ENCODE data around the gene RNF145. TPM values are rescaled to one million over a fixed set of nuclear protein-coding genes. Genes with fewer than 3 reads are reported as not detected.
"Not testable (repeated sequence)": the region's sequence is repeated elsewhere in the genome, so short reads cannot be mapped to it uniquely, and the experiment has no call there.

Gene RNF145
- 59.0 and 60.9 TPM in 2 replicates for total RNA-seq (2014; rRNA removed; shearing (Covaris generic))

GRCh38 chr5:159209438-159210209, at the start of gene RNF145:
RNF145 (minus strand) TSS chr5:159209553; CDS start chr5:159203617, 5,936 bp downstream.
- Histone ChIP-seq H3K36me3 (no peaks in the 10 kb centered on the region), H3K4me1 (peaks cover 19% of the 10 kb centered on the region), H3K9me3 (replicated peaks) (no peaks in the 10 kb centered on the region), H3K27me3 (no peaks in the 10 kb centered on the region), H3K27ac (peak within 1 kb of the TSS; percentile 71), H3K4me3 (peak within 1 kb of the TSS; percentile 85)
- DNase-seq, result peak; percentile 74 to 84

GRCh38 chr5:159258361-159258760, 49.0 kb upstream of the RNF145 start:
- Histone ChIP-seq H3K4me1 (no peaks in the 10 kb centered on the region), H3K27me3 (no peaks in the 10 kb centered on the region), H3K4me3 (no peak overlapping the region), H3K9me3 (replicated peaks) (no peaks in the 10 kb centered on the region), H3K27ac (no peak overlapping the region), H3K36me3 (no peaks in the 10 kb centered on the region)
- DNase-seq, result no peak

GRCh38 chr5:159257629-159258283, 48.4 kb upstream of the RNF145 start:
- Histone ChIP-seq H3K4me3 (no peak overlapping the region), H3K9me3 (replicated peaks) (no peaks in the 10 kb centered on the region), H3K27ac (no peak overlapping the region), H3K4me1 (no peaks in the 10 kb centered on the region), H3K36me3 (no peaks in the 10 kb centered on the region), H3K27me3 (no peaks in the 10 kb centered on the region)
- DNase-seq, result no peak

- no peaks in the 10 kb centered on the region for H3K4me1 ChIP-seq
- H3K36me3 ChIP-seq, result no peaks in the 10 kb centered on the region
- DNase-seq, result no peak
- H3K4me3 ChIP-seq, result no peak overlapping the region
- H3K27ac ChIP-seq, result no peak overlapping the region
- H3K9me3 ChIP-seq (replicated peaks), result no peaks in the 10 kb centered on the region
- H3K27me3 ChIP-seq, result no peaks in the 10 kb centered on the region
Measured at GRCh38 chr5:159257007-159257406, 47.7 kb upstream of the RNF145 start.

- Histone ChIP-seq H3K27ac (no peak overlapping the region), H3K36me3 (no peaks in the 10 kb centered on the region), H3K4me1 (no peaks in the 10 kb centered on the region), H3K4me3 (no peak overlapping the region), H3K27me3 (no peaks in the 10 kb centered on the region), H3K9me3 (replicated peaks) (no peaks in the 10 kb centered on the region)
- DNase-seq, result no peak
Measured at GRCh38 chr5:159252195-159252594, 42.8 kb upstream of the RNF145 start.

GRCh38 chr5:159249158-159249557, 39.8 kb upstream of the RNF145 start:
- Histone ChIP-seq H3K27ac (no peak overlapping the region), H3K27me3 (no peaks in the 10 kb centered on the region), H3K4me3 (no peak overlapping the region), H3K4me1 (no peaks in the 10 kb centered on the region), H3K9me3 (replicated peaks) (no peaks in the 10 kb centered on the region), H3K36me3 (no peaks in the 10 kb centered on the region)
- no peak for DNase-seq

GRCh38 chr5:159244890-159245289, 35.5 kb upstream of the RNF145 start:
- H3K9me3 ChIP-seq (replicated peaks), result no peaks in the 10 kb centered on the region
- H3K36me3 ChIP-seq, result no peaks in the 10 kb centered on the region
- no peak overlapping the region for H3K27ac ChIP-seq
- H3K4me1 ChIP-seq, result peaks cover 11% of the 10 kb centered on the region
- DNase-seq, result no peak
- H3K4me3 ChIP-seq, result no peak overlapping the region
- no peaks in the 10 kb centered on the region for H3K27me3 ChIP-seq

- Histone ChIP-seq H3K27me3 (no peaks in the 10 kb centered on the region), H3K9me3 (replicated peaks) (no peaks in the 10 kb centered on the region), H3K4me1 (peaks cover 12% of the 10 kb centered on the region), H3K4me3 (no peak overlapping the region), H3K36me3 (no peaks in the 10 kb centered on the region), H3K27ac (no peak overlapping the region)
- no peak for DNase-seq
Measured at GRCh38 chr5:159244163-159244562, 34.8 kb upstream of the RNF145 start.

GRCh38 chr5:159243385-159243784, 34.0 kb upstream of the RNF145 start:
- Histone ChIP-seq H3K9me3 (replicated peaks) (no peaks in the 10 kb centered on the region), H3K27me3 (no peaks in the 10 kb centered on the region), H3K36me3 (no peaks in the 10 kb centered on the region), H3K4me3 (no peak overlapping the region), H3K4me1 (peaks cover 12% of the 10 kb centered on the region), H3K27ac (no peak overlapping the region)
- DNase-seq, result no peak

- no peaks in the 10 kb centered on the region for H3K9me3 ChIP-seq (replicated peaks)
- H3K27ac ChIP-seq, result no peak overlapping the region
- H3K36me3 ChIP-seq, result no peaks in the 10 kb centered on the region
- H3K4me3 ChIP-seq, result no peak overlapping the region
- no peaks in the 10 kb centered on the region for H3K27me3 ChIP-seq
- peaks cover 12% of the 10 kb centered on the region for H3K4me1 ChIP-seq
- DNase-seq, result no peak
Measured at GRCh38 chr5:159242656-159243055, 33.3 kb upstream of the RNF145 start.

- Histone ChIP-seq H3K27ac (no peak overlapping the region), H3K27me3 (no peaks in the 10 kb centered on the region), H3K4me3 (no peak overlapping the region), H3K4me1 (peaks cover 12% of the 10 kb centered on the region), H3K36me3 (no peaks in the 10 kb centered on the region), H3K9me3 (replicated peaks) (no peaks in the 10 kb centered on the region)
- DNase-seq, result no peak
Measured at GRCh38 chr5:159241946-159242552, 32.7 kb upstream of the RNF145 start.

- Histone ChIP-seq H3K9me3 (replicated peaks) (no peaks in the 10 kb centered on the region), H3K4me1 (peaks cover 12% of the 10 kb centered on the region), H3K4me3 (0 out of 2 replicates have a peak overlapping the region, but pooled peaks have one; percentile 2), H3K27ac (peak overlapping the region; percentile 15; the same call in 1 of the 2 replicates), H3K27me3 (no peaks in the 10 kb centered on the region), H3K36me3 (no peaks in the 10 kb centered on the region)
- DNase-seq, result peak; percentile 49 to 53
Measured at GRCh38 chr5:159240301-159240870, 31.0 kb upstream of the RNF145 start.

GRCh38 chr5:159235871-159236520, 26.6 kb upstream of the RNF145 start:
- DNase-seq; H3K9me3 ChIP-seq (replicated peaks); H3K36me3 ChIP-seq; H3K4me3 ChIP-seq; H3K27ac ChIP-seq; H3K27me3 ChIP-seq: not testable (repeated sequence)
- peaks cover 15% of the 10 kb centered on the region for H3K4me1 ChIP-seq

GRCh38 chr5:159231167-159231566, 21.8 kb upstream of the RNF145 start:
- Histone ChIP-seq H3K27ac (no peak overlapping the region), H3K9me3 (replicated peaks) (no peaks in the 10 kb centered on the region), H3K4me3 (no peak overlapping the region), H3K4me1 (peaks cover 23% of the 10 kb centered on the region), H3K27me3 (no peaks in the 10 kb centered on the region), H3K36me3 (no peaks in the 10 kb centered on the region)
- no peak for DNase-seq

Data from SJCRH30 (cell line).